Measurements from ENCODE around the gene ZDHHC11B. TPM values are rescaled to one million over a fixed set of nuclear protein-coding genes. Genes with fewer than 3 reads are reported as not detected.
"Not testable (repeated sequence)": the region's sequence is repeated elsewhere in the genome, so short reads cannot be mapped to it uniquely, and the experiment has no call there.

The ZDHHC11B gene
- polyA plus RNA-seq: 0.14 to 0.18 TPM in 2 of 3 replicates, not detected in the other
- polyA plus RNA-seq (2011; ENCODE audit: low read depth): 0.16 TPM
- 0.12 and 0.16 TPM in 2 replicates for polyA plus RNA-seq (2011; cell fraction: cytosol; rRNA removed)
- 2.4 and 3.1 TPM in 2 replicates for polyA plus RNA-seq (2011; cell fraction: nucleus; rRNA removed)
- 0.38 and 1.1 TPM in 2 replicates for polyA plus RNA-seq (2012; ENCODE audit: low replicate concordance)
- polyA minus RNA-seq: 0.40 to 1.3 TPM in 2 of 3 replicates, not detected in the other
- not detected for polyA minus RNA-seq (2011; cell fraction: cytosol; rRNA and poly(A)+ RNA removed)
- 0.63 and 1.9 TPM in 2 replicates for polyA minus RNA-seq (2011; cell fraction: nucleus; rRNA and poly(A)+ RNA removed)

GRCh38 chr5:784428-785177 is at the start of gene ZDHHC11B:
TSS of gene ZDHHC11B (minus strand) at chr5:784729. CDS start at chr5:766919, 17,810 bp downstream.
- Histone ChIP-seq H2AFZ (ENCODE audit: control insufficient read depth, low read length) (peak within 1 kb of the TSS; percentile 49), H3K9ac (ENCODE audit: control insufficient read depth, extremely low read depth, insufficient read depth, low read length) (peak within 1 kb of the TSS; percentile 52), H3K4me2 (ENCODE audit: control insufficient read depth, extremely low read depth, insufficient read depth, low read depth, low read length) (peak within 1 kb of the TSS; percentile 82), H3K4me3 (ENCODE audit: control insufficient read depth in 2 of 3, extremely low read depth in 1 of 3, insufficient read depth in 2 of 3, low read depth in 1 of 3, low read length in 3 of 3) (peak within 1 kb of the TSS; percentile 49 to 61 (median 51))
- H3K9me3 ChIP-seq (ENCODE audit: control insufficient read depth, low read depth, low read length); H3K4me1 ChIP-seq (ENCODE audit: control insufficient read depth, extremely low read depth, insufficient read depth, low read length); H4K20me1 ChIP-seq (ENCODE audit: control insufficient read depth, extremely low read depth, insufficient read depth, low read length); dilution Hi-C loops (cut with MboI; ENCODE audit: extremely low pct_ligation_motif_present, low sequenced_read_pairs); H3K36me3 ChIP-seq (ENCODE audit: control insufficient read depth in 2 of 2, extremely low read depth in 1 of 2, insufficient read depth in 2 of 2, low read length in 2 of 2); H3K79me2 ChIP-seq (ENCODE audit: control insufficient read depth, insufficient read depth, low read length); H3K27me3 ChIP-seq (ENCODE audit: control insufficient read depth, extremely low read depth, insufficient read depth, low read length); FAIRE-seq; H3K9me1 ChIP-seq (ENCODE audit: control insufficient read depth, extremely low read depth, insufficient read depth, low read length); H3K27ac ChIP-seq (ENCODE audit: control insufficient read depth, insufficient read depth, low read length): not testable (repeated sequence)
- DNase-seq (ENCODE audit: low read depth, low spot score): peak; percentile 9

GRCh38 chr5:834013-834412 is 49.5 kb upstream of the ZDHHC11B start:
- H3K9me1 ChIP-seq (ENCODE audit: control insufficient read depth, extremely low read depth, insufficient read depth, low read length); DNase-seq (ENCODE audit: low read depth, low spot score); H3K9me3 ChIP-seq (ENCODE audit: control insufficient read depth, low read depth, low read length); H3K9ac ChIP-seq (ENCODE audit: control insufficient read depth, extremely low read depth, insufficient read depth, low read length); H3K36me3 ChIP-seq (ENCODE audit: control insufficient read depth in 2 of 2, extremely low read depth in 1 of 2, insufficient read depth in 2 of 2, low read length in 2 of 2); dilution Hi-C loops (cut with MboI; ENCODE audit: extremely low pct_ligation_motif_present, low sequenced_read_pairs); H3K27me3 ChIP-seq (ENCODE audit: control insufficient read depth, extremely low read depth, insufficient read depth, low read length); H3K79me2 ChIP-seq (ENCODE audit: control insufficient read depth, insufficient read depth, low read length); H2AFZ ChIP-seq (ENCODE audit: control insufficient read depth, low read length); FAIRE-seq; H3K27ac ChIP-seq (ENCODE audit: control insufficient read depth, insufficient read depth, low read length); H3K4me2 ChIP-seq (ENCODE audit: control insufficient read depth, extremely low read depth, insufficient read depth, low read depth, low read length); H3K4me3 ChIP-seq (ENCODE audit: control insufficient read depth in 2 of 3, extremely low read depth in 1 of 3, insufficient read depth in 2 of 3, low read depth in 1 of 3, low read length in 3 of 3); H4K20me1 ChIP-seq (ENCODE audit: control insufficient read depth, extremely low read depth, insufficient read depth, low read length); H3K4me1 ChIP-seq (ENCODE audit: control insufficient read depth, extremely low read depth, insufficient read depth, low read length): not testable (repeated sequence)

GRCh38 chr5:828194-828593 is 43.7 kb upstream of the ZDHHC11B start:
- H3K27me3 ChIP-seq (ENCODE audit: control insufficient read depth, extremely low read depth, insufficient read depth, low read length); H4K20me1 ChIP-seq (ENCODE audit: control insufficient read depth, extremely low read depth, insufficient read depth, low read length); H3K9me3 ChIP-seq (ENCODE audit: control insufficient read depth, low read depth, low read length); H3K4me2 ChIP-seq (ENCODE audit: control insufficient read depth, extremely low read depth, insufficient read depth, low read depth, low read length); H3K4me3 ChIP-seq (ENCODE audit: control insufficient read depth in 2 of 3, extremely low read depth in 1 of 3, insufficient read depth in 2 of 3, low read depth in 1 of 3, low read length in 3 of 3); FAIRE-seq; H2AFZ ChIP-seq (ENCODE audit: control insufficient read depth, low read length); H3K27ac ChIP-seq (ENCODE audit: control insufficient read depth, insufficient read depth, low read length); dilution Hi-C loops (cut with MboI; ENCODE audit: extremely low pct_ligation_motif_present, low sequenced_read_pairs); H3K36me3 ChIP-seq (ENCODE audit: control insufficient read depth in 2 of 2, extremely low read depth in 1 of 2, insufficient read depth in 2 of 2, low read length in 2 of 2); DNase-seq (ENCODE audit: low read depth, low spot score); H3K79me2 ChIP-seq (ENCODE audit: control insufficient read depth, insufficient read depth, low read length); H3K4me1 ChIP-seq (ENCODE audit: control insufficient read depth, extremely low read depth, insufficient read depth, low read length); H3K9ac ChIP-seq (ENCODE audit: control insufficient read depth, extremely low read depth, insufficient read depth, low read length); H3K9me1 ChIP-seq (ENCODE audit: control insufficient read depth, extremely low read depth, insufficient read depth, low read length): not testable (repeated sequence)

- dilution Hi-C loops (cut with MboI; ENCODE audit: extremely low pct_ligation_motif_present, low sequenced_read_pairs); H3K9me3 ChIP-seq (ENCODE audit: control insufficient read depth, low read depth, low read length); H3K4me2 ChIP-seq (ENCODE audit: control insufficient read depth, extremely low read depth, insufficient read depth, low read depth, low read length); H3K9ac ChIP-seq (ENCODE audit: control insufficient read depth, extremely low read depth, insufficient read depth, low read length); H3K79me2 ChIP-seq (ENCODE audit: control insufficient read depth, insufficient read depth, low read length); H3K36me3 ChIP-seq (ENCODE audit: control insufficient read depth in 2 of 2, extremely low read depth in 1 of 2, insufficient read depth in 2 of 2, low read length in 2 of 2); H4K20me1 ChIP-seq (ENCODE audit: control insufficient read depth, extremely low read depth, insufficient read depth, low read length); H3K27ac ChIP-seq (ENCODE audit: control insufficient read depth, insufficient read depth, low read length); H3K4me3 ChIP-seq (ENCODE audit: control insufficient read depth in 2 of 3, extremely low read depth in 1 of 3, insufficient read depth in 2 of 3, low read depth in 1 of 3, low read length in 3 of 3); DNase-seq (ENCODE audit: low read depth, low spot score); H3K27me3 ChIP-seq (ENCODE audit: control insufficient read depth, extremely low read depth, insufficient read depth, low read length); FAIRE-seq; H3K9me1 ChIP-seq (ENCODE audit: control insufficient read depth, extremely low read depth, insufficient read depth, low read length); H3K4me1 ChIP-seq (ENCODE audit: control insufficient read depth, extremely low read depth, insufficient read depth, low read length); H2AFZ ChIP-seq (ENCODE audit: control insufficient read depth, low read length): not testable (repeated sequence)
Observed at GRCh38 chr5:825544-825943, 41.0 kb upstream of the ZDHHC11B start.

Measured in keratinocyte (primary cell).